GM12878 (cell line): Measurements from ENCODE around the gene RFT1. TPM values are rescaled to one million over a fixed set of nuclear protein-coding genes. Genes with fewer than 3 reads are reported as not detected.
A peak's percentile ranks its signal among the peaks of the same experiment; 100 is the strongest.

ENCODE experiments used
- BACH1 ChIP-seq: fragments of 450-650 bp; IDR thresholded peaks from 2 replicates; pipeline ENCODE4 v1.6.1; 2017; ENCODE audit warnings: mild to moderate bottlenecking, borderline replicate concordance
- CREB1 ChIP-seq: IDR thresholded peaks from 2 replicates; pipeline ENCODE4 v1.6.1; 2012; ENCODE audit warnings: low read depth, mild to moderate bottlenecking, inconsistent platforms
- EED ChIP-seq: sonication (generic); IDR thresholded peaks from 2 replicates; pipeline ENCODE4 v1.6.1; 2016; ENCODE audit warnings: antibody characterized with exemption, low read depth
- GABPA ChIP-seq: IDR thresholded peaks from 2 replicates; pipeline ENCODE4 v1.6.1; 2014; ENCODE audit warnings: antibody characterized with exemption, low read depth, mild to moderate bottlenecking, inconsistent platforms
- GATAD2B ChIP-seq: fragments of 450-650 bp; conservative IDR thresholded peaks from 2 replicates; pipeline ENCODE4 v1.6.1; 2017; ENCODE audit warnings: low read depth, mild to moderate bottlenecking, moderate library complexity
- NR2F1 ChIP-seq: fragments of 450-650 bp; conservative IDR thresholded peaks from 2 replicates; pipeline ENCODE4 v1.6.1; 2017; ENCODE audit warnings: mild to moderate bottlenecking
- RAD21 ChIP-seq: IDR thresholded peaks from 2 replicates; pipeline ENCODE4 v1.6.1; 2011; ENCODE audit warnings: mild to moderate bottlenecking, low read depth, low read length, moderate library complexity; ENCODE audit not compliant: insufficient read depth
- SIN3A ChIP-seq: IDR thresholded peaks from 2 replicates; pipeline ENCODE4 v1.6.1; 2012; ENCODE audit warnings: low read depth, low read length, improper control_type of control experiment
- SMARCA5 ChIP-seq: fragments of 450-650 bp; IDR thresholded peaks from 2 replicates; pipeline ENCODE4 v1.6.1; 2017; ENCODE audit warnings: mild to moderate bottlenecking
- SMC3 ChIP-seq: IDR thresholded peaks from 2 replicates; pipeline ENCODE4 v1.6.1; 2011; ENCODE audit warnings: low read length, improper control_type of control experiment, borderline replicate concordance
- TCF3 ChIP-seq: IDR thresholded peaks from 2 replicates; pipeline ENCODE4 v1.6.1; 2012; ENCODE audit warnings: low read depth, mild to moderate bottlenecking, low read length, borderline replicate concordance; ENCODE audit not compliant: insufficient read depth
- ZBTB11 ChIP-seq: fragments of 450-650 bp; formaldehyde crosslinking; IDR thresholded peaks from 2 replicates; pipeline ENCODE4 v1.5.0; 2022; ENCODE audit warnings: mild to moderate bottlenecking, missing genetic modification characterization
- ZNF207 ChIP-seq: fragments of 450-650 bp; IDR thresholded peaks from 2 replicates; pipeline ENCODE4 v1.6.1; 2014; ENCODE audit warnings: antibody characterized with exemption, mild to moderate bottlenecking, borderline replicate concordance
- polyA plus RNA-seq, 11 experiments: library from polyadenylated mRNA; depleted of rRNA in 4 of 11; unstranded in 6 of 11; stranded (reverse) in 5 of 11; fragments of >200 nt; fragmentation: Nextera tagmentation in 4 of 11; fragmentation: Illumina TruSeq in 1 of 11; extraction: Ambion mirVana in 4 of 11; extraction: Trizol in 1 of 11; gene quantifications; 1 replicate in 1 of 11; 2 replicates in 10 of 11; pipeline versions ENCODE4 v1.2.1 to v1.2.3, GENCODE V29; 2011 to 2016; ENCODE audit warnings: inconsistent platforms in 2 of 11, missing spikeins in 2 of 11, low read depth in 1 of 11
- total RNA-seq, 4 experiments: library from RNA; depleted of rRNA in 3 of 4; stranded (reverse); fragments of >200 nt in 3 of 4; fragmentation: Illumina TruSeq in 1 of 4; extraction: Trizol in 1 of 4; gene quantifications; 2 replicates each; pipeline versions ENCODE4 v1.2.1 to v1.2.3, GENCODE V29; 2013 to 2021
- TF ChIP-seq, protein P1 (sequence below): IDR thresholded peaks from 2 replicates; pipeline ENCODE4 v1.6.1; 2012; ENCODE audit warnings: mild to moderate bottlenecking, low read depth, low read length
- TF ChIP-seq, protein P2 (sequence below): fragments of 450-650 bp; IDR thresholded peaks from 2 replicates; pipeline ENCODE4 v1.6.1; 2017; ENCODE audit warnings: mild to moderate bottlenecking, moderate library complexity

The RFT1 gene
- total and polyA plus RNA-seq, 10 of the 15 experiments (the other 5 are each of a cell fraction or from before 2014, with no cell fraction given): 16.6 to 75.1 (median 34.5) TPM

- TF ChIP-seq, protein P1, sequence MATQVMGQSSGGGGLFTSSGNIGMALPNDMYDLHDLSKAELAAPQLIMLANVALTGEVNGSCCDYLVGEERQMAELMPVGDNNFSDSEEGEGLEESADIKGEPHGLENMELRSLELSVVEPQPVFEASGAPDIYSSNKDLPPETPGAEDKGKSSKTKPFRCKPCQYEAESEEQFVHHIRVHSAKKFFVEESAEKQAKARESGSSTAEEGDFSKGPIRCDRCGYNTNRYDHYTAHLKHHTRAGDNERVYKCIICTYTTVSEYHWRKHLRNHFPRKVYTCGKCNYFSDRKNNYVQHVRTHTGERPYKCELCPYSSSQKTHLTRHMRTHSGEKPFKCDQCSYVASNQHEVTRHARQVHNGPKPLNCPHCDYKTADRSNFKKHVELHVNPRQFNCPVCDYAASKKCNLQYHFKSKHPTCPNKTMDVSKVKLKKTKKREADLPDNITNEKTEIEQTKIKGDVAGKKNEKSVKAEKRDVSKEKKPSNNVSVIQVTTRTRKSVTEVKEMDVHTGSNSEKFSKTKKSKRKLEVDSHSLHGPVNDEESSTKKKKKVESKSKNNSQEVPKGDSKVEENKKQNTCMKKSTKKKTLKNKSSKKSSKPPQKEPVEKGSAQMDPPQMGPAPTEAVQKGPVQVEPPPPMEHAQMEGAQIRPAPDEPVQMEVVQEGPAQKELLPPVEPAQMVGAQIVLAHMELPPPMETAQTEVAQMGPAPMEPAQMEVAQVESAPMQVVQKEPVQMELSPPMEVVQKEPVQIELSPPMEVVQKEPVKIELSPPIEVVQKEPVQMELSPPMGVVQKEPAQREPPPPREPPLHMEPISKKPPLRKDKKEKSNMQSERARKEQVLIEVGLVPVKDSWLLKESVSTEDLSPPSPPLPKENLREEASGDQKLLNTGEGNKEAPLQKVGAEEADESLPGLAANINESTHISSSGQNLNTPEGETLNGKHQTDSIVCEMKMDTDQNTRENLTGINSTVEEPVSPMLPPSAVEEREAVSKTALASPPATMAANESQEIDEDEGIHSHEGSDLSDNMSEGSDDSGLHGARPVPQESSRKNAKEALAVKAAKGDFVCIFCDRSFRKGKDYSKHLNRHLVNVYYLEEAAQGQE: no peak
- TF ChIP-seq BACH1 (0 out of 2 replicates have a peak, but pooled peaks have one; percentile 74), CREB1 (peak; percentile 34; the same call in 1 of the 2 replicates), GATAD2B (peak; percentile 70), ZBTB11 (no peak), SMC3 (peak; percentile 3; the same call in 1 of the 2 replicates), EED (peak; percentile 76), RAD21 (peak; percentile 34), SIN3A (no peak), TCF3 (0 out of 2 replicates have a peak, but pooled peaks have one; percentile 2), ZNF207 (0 out of 2 replicates have a peak, but pooled peaks have one; percentile 41), NR2F1 (peak; percentile 40; the same call in 1 of the 2 replicates), SMARCA5 (peak; percentile 27; the same call in 1 of the 2 replicates), GABPA (no peak)
- TF ChIP-seq, protein P2, sequence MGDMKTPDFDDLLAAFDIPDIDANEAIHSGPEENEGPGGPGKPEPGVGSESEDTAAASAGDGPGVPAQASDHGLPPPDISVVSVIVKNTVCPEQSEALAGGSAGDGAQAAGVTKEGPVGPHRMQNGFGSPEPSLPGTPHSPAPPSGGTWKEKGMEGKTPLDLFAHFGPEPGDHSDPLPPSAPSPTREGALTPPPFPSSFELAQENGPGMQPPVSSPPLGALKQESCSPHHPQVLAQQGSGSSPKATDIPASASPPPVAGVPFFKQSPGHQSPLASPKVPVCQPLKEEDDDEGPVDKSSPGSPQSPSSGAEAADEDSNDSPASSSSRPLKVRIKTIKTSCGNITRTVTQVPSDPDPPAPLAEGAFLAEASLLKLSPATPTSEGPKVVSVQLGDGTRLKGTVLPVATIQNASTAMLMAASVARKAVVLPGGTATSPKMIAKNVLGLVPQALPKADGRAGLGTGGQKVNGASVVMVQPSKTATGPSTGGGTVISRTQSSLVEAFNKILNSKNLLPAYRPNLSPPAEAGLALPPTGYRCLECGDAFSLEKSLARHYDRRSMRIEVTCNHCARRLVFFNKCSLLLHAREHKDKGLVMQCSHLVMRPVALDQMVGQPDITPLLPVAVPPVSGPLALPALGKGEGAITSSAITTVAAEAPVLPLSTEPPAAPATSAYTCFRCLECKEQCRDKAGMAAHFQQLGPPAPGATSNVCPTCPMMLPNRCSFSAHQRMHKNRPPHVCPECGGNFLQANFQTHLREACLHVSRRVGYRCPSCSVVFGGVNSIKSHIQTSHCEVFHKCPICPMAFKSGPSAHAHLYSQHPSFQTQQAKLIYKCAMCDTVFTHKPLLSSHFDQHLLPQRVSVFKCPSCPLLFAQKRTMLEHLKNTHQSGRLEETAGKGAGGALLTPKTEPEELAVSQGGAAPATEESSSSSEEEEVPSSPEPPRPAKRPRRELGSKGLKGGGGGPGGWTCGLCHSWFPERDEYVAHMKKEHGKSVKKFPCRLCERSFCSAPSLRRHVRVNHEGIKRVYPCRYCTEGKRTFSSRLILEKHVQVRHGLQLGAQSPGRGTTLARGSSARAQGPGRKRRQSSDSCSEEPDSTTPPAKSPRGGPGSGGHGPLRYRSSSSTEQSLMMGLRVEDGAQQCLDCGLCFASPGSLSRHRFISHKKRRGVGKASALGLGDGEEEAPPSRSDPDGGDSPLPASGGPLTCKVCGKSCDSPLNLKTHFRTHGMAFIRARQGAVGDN: peak; percentile 60
Measured at GRCh38 chr3:53046171-53047170, 83.8 kb downstream of the RFT1 start (continued).
